CD14-positive monocyte (primary cell): Measurements from ENCODE around the gene DLG1. TPM values are rescaled to one million over a fixed set of nuclear protein-coding genes. Genes with fewer than 3 reads are reported as not detected.

ENCODE experiments used
- DNase-seq, 3 donors: peaks; one replicate each; pipeline ENCODE4 v3.0.0-alpha.2; 2011 to 2022
- H2AFZ ChIP-seq: 2 replicates; pipeline ENCODE4 v1.6.0; 2012; ENCODE audit warnings: mild to moderate bottlenecking, low read depth, low read length, inconsistent platforms; ENCODE audit not compliant: insufficient read depth, poor library complexity, severe bottlenecking
- H3K27ac ChIP-seq, 2 donors: 1 replicate in 1 of 2; 2 replicates in 1 of 2; pipeline ENCODE4 v1.5.1; 2012 to 2013; ENCODE audit warnings: low read length in 2 of 2, control low read depth in 1 of 2, inconsistent platforms in 1 of 2, low read depth in 1 of 2, mild to moderate bottlenecking in 1 of 2
- H3K27me3 ChIP-seq, 2 donors: one replicate each; pipeline versions ENCODE4 v1.6.0 to v1.6.1; 2011 to 2013; ENCODE audit warnings: low read length in 2 of 2; ENCODE audit not compliant: control insufficient read depth in 2 of 2, insufficient read depth in 2 of 2
- H3K36me3 ChIP-seq, 2 donors: replicated peaks in 1 of 2; 1 replicate in 1 of 2; 2 replicates in 1 of 2; pipeline versions ENCODE4 v1.5.1 to v1.6.1; 2012 to 2013; ENCODE audit warnings: low read length in 2 of 2, control low read depth in 1 of 2, inconsistent platforms in 1 of 2, mild to moderate bottlenecking in 1 of 2; ENCODE audit not compliant: insufficient read depth in 2 of 2, control insufficient read depth in 1 of 2
- H3K4me1 ChIP-seq, 2 donors: 1 replicate in 1 of 2; 2 replicates in 1 of 2; pipeline versions ENCODE4 v1.5.1 to v1.6.1; 2012 to 2013; ENCODE audit warnings: low read length in 2 of 2, control low read depth in 1 of 2, inconsistent platforms in 1 of 2, mild to moderate bottlenecking in 1 of 2, moderate library complexity in 1 of 2; ENCODE audit not compliant: insufficient read depth in 2 of 2, control insufficient read depth in 1 of 2
- H3K4me2 ChIP-seq: replicated peaks from 2 replicates; pipeline ENCODE3; 2012; ENCODE audit warnings: low read length, moderate library complexity, mild to moderate bottlenecking; ENCODE audit not compliant: poor library complexity, severe bottlenecking; ENCODE audit errors: extremely low read depth
- H3K4me3 ChIP-seq, 3 experiments: fragments of 200-600 bp in 1 of 3; sonication (generic) in 1 of 3; replicated peaks in 1 of 3; 1 replicate in 2 of 3; 2 replicates in 1 of 3; pipeline ENCODE4 v1.5.1; 2011 to 2013; ENCODE audit warnings: low read length in 3 of 3, mild to moderate bottlenecking in 3 of 3, control low read depth in 2 of 3, low read depth in 2 of 3, inconsistent platforms in 1 of 3, moderate library complexity in 1 of 3
- H3K79me2 ChIP-seq: 2 replicates; pipeline ENCODE4 v1.6.0; 2012; ENCODE audit warnings: mild to moderate bottlenecking, control low read depth, inconsistent platforms, low read length, moderate library complexity; ENCODE audit not compliant: insufficient read depth
- H3K9ac ChIP-seq: 2 replicates; pipeline ENCODE4 v1.6.0; 2017; ENCODE audit warnings: low read length, mild to moderate bottlenecking; ENCODE audit not compliant: insufficient read depth, poor library complexity, severe bottlenecking
- H3K9me3 ChIP-seq, 2 donors: replicated peaks in 1 of 2; 1 replicate in 1 of 2; 2 replicates in 1 of 2; pipeline versions ENCODE4 v1.5.1 to v1.6.1; 2012 to 2013; ENCODE audit warnings: low read length in 2 of 2, control low read depth in 1 of 2; ENCODE audit not compliant: control insufficient read depth in 1 of 2, insufficient read depth in 1 of 2
- H4K20me1 ChIP-seq: 2 replicates; pipeline ENCODE4 v1.6.0; 2012; ENCODE audit warnings: mild to moderate bottlenecking, low read length, control low read depth, moderate library complexity; ENCODE audit not compliant: insufficient read depth
- H3K27ac Mint-ChIP-seq, 7 donors: one replicate each; pipeline ENCODE4 v1.8.0; 2020; ENCODE audit warnings: mild to moderate bottlenecking in 7 of 7, mixed read lengths in 7 of 7, moderate library complexity in 6 of 7, inconsistent platforms in 2 of 7
- H3K27me3 Mint-ChIP-seq, 3 donors: one replicate each; pipeline ENCODE4 v1.8.0; 2021 to 2022; ENCODE audit warnings: low read depth in 3 of 3, mild to moderate bottlenecking in 3 of 3, mixed read lengths in 3 of 3, moderate library complexity in 3 of 3, inconsistent platforms in 1 of 3
- H3K36me3 Mint-ChIP-seq, 2 donors: one replicate each; pipeline ENCODE4 v1.8.0; 2020; ENCODE audit warnings: mixed read lengths in 2 of 2, inconsistent platforms in 1 of 2, mild to moderate bottlenecking in 1 of 2
- H3K4me1 Mint-ChIP-seq: one replicate; pipeline ENCODE4 v1.8.0; 2020; ENCODE audit warnings: mild to moderate bottlenecking, mixed read lengths
- H3K4me3 Mint-ChIP-seq, 2 donors: one replicate each; pipeline ENCODE4 v1.8.0; 2020; ENCODE audit warnings: mild to moderate bottlenecking in 2 of 2, mixed read lengths in 2 of 2, moderate library complexity in 1 of 2
- H3K9me3 Mint-ChIP-seq, 7 donors: one replicate each; pipeline ENCODE4 v1.8.0; 2020 to 2022; ENCODE audit warnings: mixed read lengths in 7 of 7, mild to moderate bottlenecking in 6 of 7, moderate library complexity in 6 of 7, inconsistent platforms in 2 of 7
- WGBS: methylation state at CpG from one replicate; pipeline ENCODE4 v1.1.5; 2013; ENCODE audit warnings: missing lambda C conversion rate; ENCODE audit not compliant: insufficient coverage; 5-methylcytosine and 5-hydroxymethylcytosine counted together
- intact Hi-C, 2 donors: fragments of 100-400 bp; cut with micrococcal nuclease; formaldehyde crosslinking; loops; one replicate each; pipeline versions ENCODE4 v1.15.0 to v1.15.1; 2023
- polyA plus RNA-seq, 3 donors: library from polyadenylated mRNA; depleted of rRNA in 1 of 3; unstranded in 2 of 3; stranded (reverse) in 1 of 3; fragments of 300-500 nt in 2 of 3; fragments of >200 nt in 1 of 3; fragmentation: Illumina TruSeq in 2 of 3; gene quantifications; 1 replicate in 2 of 3; 2 replicates in 1 of 3; pipeline ENCODE4 v1.2.3, GENCODE V29; 2012 to 2021
- TF ChIP-seq, protein P1 (sequence below): fragments of 200-600 bp; IDR thresholded peaks from one replicate; pipeline ENCODE4 v1.8.0; 2022; ENCODE audit warnings: antibody characterized with exemption, mild to moderate bottlenecking

The DLG1 gene
- polyA plus RNA-seq, 3 donors, result 6.5 to 21.9 (median 10.2) TPM

DNA sequence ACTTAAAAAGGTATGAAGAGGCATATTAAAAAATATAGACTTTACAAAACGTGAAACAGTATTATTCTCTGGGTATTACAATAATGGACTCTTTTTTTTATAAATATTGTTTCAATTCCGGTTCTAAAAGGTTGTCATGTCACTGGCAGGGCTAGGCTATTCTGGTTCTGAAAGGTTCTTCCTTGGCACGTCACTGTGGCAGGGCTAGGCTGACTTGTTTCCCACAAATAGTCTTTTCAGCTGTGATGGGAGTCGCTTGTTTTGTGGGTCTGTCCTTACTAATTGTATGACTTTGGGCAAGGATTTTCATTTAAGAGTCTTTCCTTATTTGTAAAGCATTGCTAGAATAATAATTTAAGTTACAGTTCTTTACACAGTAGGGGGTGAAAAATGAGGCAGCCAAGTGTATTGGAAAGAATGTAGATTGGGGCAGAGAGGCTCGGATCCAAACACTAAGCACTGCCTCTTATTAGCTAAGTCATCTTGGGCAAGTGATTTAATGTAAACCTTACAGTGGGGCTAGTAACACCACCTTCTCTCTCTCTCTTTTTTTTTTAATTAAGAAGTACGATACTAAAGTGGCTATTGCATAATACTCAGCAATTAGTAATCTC is 256.4 kb downstream of the DLG1 start:
- Mint-ChIP-seq H3K27me3 (peaks cover 0 to 4% (median 3%) of the 10 kb centered on the region in 3 donors), H3K27ac (no peak overlapping the region), H3K4me1 (no peaks in the 10 kb centered on the region), H3K4me3 (no peak overlapping the region), H3K9me3 (no peaks in the 10 kb centered on the region), H3K36me3 (peaks cover 31 to 46% of the 10 kb centered on the region in 2 donors)
- H2AFZ ChIP-seq, result no peak overlapping the region
- H3K4me1 ChIP-seq, result no peaks in the 10 kb centered on the region
- no peak overlapping the region for H3K27ac ChIP-seq
- H4K20me1 ChIP-seq, result no peaks in the 10 kb centered on the region
- TF ChIP-seq, protein P1, sequence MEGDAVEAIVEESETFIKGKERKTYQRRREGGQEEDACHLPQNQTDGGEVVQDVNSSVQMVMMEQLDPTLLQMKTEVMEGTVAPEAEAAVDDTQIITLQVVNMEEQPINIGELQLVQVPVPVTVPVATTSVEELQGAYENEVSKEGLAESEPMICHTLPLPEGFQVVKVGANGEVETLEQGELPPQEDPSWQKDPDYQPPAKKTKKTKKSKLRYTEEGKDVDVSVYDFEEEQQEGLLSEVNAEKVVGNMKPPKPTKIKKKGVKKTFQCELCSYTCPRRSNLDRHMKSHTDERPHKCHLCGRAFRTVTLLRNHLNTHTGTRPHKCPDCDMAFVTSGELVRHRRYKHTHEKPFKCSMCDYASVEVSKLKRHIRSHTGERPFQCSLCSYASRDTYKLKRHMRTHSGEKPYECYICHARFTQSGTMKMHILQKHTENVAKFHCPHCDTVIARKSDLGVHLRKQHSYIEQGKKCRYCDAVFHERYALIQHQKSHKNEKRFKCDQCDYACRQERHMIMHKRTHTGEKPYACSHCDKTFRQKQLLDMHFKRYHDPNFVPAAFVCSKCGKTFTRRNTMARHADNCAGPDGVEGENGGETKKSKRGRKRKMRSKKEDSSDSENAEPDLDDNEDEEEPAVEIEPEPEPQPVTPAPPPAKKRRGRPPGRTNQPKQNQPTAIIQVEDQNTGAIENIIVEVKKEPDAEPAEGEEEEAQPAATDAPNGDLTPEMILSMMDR, result no peak
- H3K36me3 ChIP-seq, result peaks cover 23 to 38% of the 10 kb centered on the region in 2 donors
- no peaks in the 10 kb centered on the region for H3K79me2 ChIP-seq
- H3K4me3 ChIP-seq, result no peak overlapping the region
- no peak overlapping the region for H3K4me2 ChIP-seq
- intact Hi-C loops, result loop anchor here in 1 of 2 donors (10.0 kb wide), 1 partner anchor 47 kb away; no protein-coding TSS in a partner anchor
- H3K27me3 ChIP-seq, result peaks cover 2% of the 10 kb centered on the region in 2 donors
- H3K9me3 ChIP-seq, result no peaks in the 10 kb centered on the region
- DNase-seq, result no peak
- no peak overlapping the region for H3K9ac ChIP-seq
- 100% methylated on average over 1 of the region's 6 CpGs for WGBS

DNA sequence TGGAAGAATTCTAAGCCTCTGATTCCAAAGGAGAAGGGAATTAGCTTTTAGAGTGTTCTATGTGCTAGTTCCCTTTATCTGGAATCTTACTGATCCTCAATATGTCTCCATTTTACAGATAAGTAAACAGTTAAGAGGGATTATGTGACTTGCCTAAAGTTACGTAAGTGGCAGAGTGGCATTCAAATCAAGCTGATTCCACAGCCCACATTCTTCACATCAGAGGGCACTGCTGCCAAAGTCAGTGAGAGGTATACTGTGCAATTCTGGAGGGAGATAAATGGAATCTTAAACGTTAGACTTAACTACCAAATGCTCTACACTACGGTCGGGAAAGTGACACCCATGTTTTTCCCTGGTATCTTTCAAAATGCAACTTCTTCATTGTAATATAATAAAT is 257.8 kb downstream of the DLG1 start:
- H3K9me3 Mint-ChIP-seq, result peaks cover 0 to 6% (median 0%) of the 10 kb centered on the region in 7 donors
- H3K36me3 Mint-ChIP-seq, result peaks cover 20 to 34% of the 10 kb centered on the region in 2 donors
- Histone ChIP-seq H3K4me3 (no peak overlapping the region), H4K20me1 (no peaks in the 10 kb centered on the region), H3K79me2 (no peaks in the 10 kb centered on the region), H3K27ac (no peak overlapping the region), H3K9me3 (no peaks in the 10 kb centered on the region), H3K27me3 (peaks cover 3 to 11% of the 10 kb centered on the region in 2 donors), H3K36me3 (peaks cover 13 to 27% of the 10 kb centered on the region in 2 donors), H3K4me1 (no peaks in the 10 kb centered on the region), H2AFZ (no peak overlapping the region), H3K4me2 (no peak overlapping the region), H3K9ac (no peak overlapping the region)
- no peak overlapping the region for H3K4me3 Mint-ChIP-seq
- DNase-seq, result no peak
- TF ChIP-seq, protein P1, result no peak
- H3K27ac Mint-ChIP-seq, result no peak overlapping the region
- WGBS, result no CpG with 5 or more reads among the region's 4 CpGs
- peaks cover 12 to 17% (median 14%) of the 10 kb centered on the region in 3 donors for H3K27me3 Mint-ChIP-seq
- intact Hi-C loops, result loop anchor here in 1 of 2 donors (10.0 kb wide), 1 partner anchor 46 kb away; no protein-coding TSS in a partner anchor
- no peaks in the 10 kb centered on the region for H3K4me1 Mint-ChIP-seq
